Stomach smooth muscle (tissue), 2 donors: ENCODE results near the gene TRAFD1.
"Not testable (repeated sequence)": the region's sequence is repeated elsewhere in the genome, so short reads cannot be mapped to it uniquely, and the experiment has no call there.

Experiments used
- H3K27ac ChIP-seq: one replicate; pipeline ENCODE4 v1.7.0; 2013; ENCODE audit warnings: mild to moderate bottlenecking, low read length, inconsistent platforms
- H3K27me3 ChIP-seq, 2 donors: one replicate each; pipeline ENCODE4 v1.7.0; 2013; ENCODE audit warnings: low read length in 2 of 2; ENCODE audit not compliant: insufficient read depth in 2 of 2, control insufficient read depth in 1 of 2
- H3K36me3 ChIP-seq, 2 donors: one replicate each; pipeline ENCODE4 v1.7.0; 2013; ENCODE audit warnings: low read length in 2 of 2; ENCODE audit not compliant: control insufficient read depth in 2 of 2, insufficient read depth in 2 of 2
- H3K4me1 ChIP-seq: one replicate; pipeline ENCODE4 v1.7.0; 2013; ENCODE audit warnings: low read length; ENCODE audit not compliant: control insufficient read depth, insufficient read depth
- H3K4me3 ChIP-seq, 2 donors: one replicate each; pipeline ENCODE4 v1.7.0; 2013; ENCODE audit warnings: low read length in 2 of 2
- H3K9ac ChIP-seq, 2 donors: one replicate each; pipeline ENCODE4 v1.7.0; 2013; ENCODE audit warnings: low read length in 2 of 2, mild to moderate bottlenecking in 1 of 2
- H3K9me3 ChIP-seq, 2 donors: one replicate each; pipeline ENCODE4 v1.7.0; 2013; ENCODE audit warnings: low read length in 2 of 2; ENCODE audit not compliant: control insufficient read depth in 2 of 2
- donor health status: healthy.
- donor health status: Pancreatic carcinoma.

The TRAFD1 gene, protein sequence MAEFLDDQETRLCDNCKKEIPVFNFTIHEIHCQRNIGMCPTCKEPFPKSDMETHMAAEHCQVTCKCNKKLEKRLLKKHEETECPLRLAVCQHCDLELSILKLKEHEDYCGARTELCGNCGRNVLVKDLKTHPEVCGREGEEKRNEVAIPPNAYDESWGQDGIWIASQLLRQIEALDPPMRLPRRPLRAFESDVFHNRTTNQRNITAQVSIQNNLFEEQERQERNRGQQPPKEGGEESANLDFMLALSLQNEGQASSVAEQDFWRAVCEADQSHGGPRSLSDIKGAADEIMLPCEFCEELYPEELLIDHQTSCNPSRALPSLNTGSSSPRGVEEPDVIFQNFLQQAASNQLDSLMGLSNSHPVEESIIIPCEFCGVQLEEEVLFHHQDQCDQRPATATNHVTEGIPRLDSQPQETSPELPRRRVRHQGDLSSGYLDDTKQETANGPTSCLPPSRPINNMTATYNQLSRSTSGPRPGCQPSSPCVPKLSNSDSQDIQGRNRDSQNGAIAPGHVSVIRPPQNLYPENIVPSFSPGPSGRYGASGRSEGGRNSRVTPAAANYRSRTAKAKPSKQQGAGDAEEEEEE

DNA sequence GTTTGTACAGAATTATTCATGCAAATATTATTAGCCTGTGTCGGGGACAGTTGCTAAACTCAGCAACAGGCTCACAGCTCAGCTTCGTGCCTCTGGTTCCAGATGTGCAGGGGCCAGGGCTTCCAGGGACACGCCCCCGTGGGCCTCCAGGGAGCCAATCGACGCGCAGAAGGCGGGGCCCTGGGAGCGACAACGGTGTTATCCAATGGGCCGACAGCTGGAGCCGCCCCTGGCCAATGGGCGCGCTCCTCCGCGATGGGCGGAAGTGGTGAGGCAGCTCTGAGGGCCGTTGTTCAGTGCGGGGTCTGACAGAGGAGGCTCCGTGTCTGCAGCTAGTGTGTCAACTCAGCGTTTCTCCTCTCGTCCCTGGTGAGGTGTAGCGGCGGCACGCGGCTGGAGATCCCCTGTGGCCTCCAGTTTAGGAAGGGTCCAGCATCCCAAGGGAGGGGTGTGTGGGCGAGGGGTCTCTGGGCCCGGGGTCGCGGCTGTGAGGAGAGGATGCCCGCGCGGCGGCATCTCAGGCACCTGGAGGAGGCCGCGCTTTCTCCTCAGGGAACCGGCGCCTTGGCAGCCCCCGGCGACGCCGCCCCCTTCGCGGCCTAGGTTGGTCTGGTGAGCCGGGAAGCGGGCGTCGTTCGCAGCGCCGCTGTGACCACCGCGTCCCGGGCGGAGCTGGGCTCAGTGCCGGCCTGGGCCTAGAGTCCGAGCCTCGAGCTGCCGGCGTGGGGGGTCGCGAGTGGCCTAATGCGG, at the start of gene TRAFD1:
TRAFD1 (plus strand) TSS at position 311 of the 750 bp plus-strand sequence. CDS start 4,963 bp downstream, outside the sequence.
- peak within 1 kb of the TSS; percentile 90 to 94 for H3K9ac ChIP-seq
- H3K36me3 ChIP-seq, result no peaks in the 10 kb centered on the region
- H3K4me3 ChIP-seq, result peak within 1 kb of the TSS; percentile 92 to 96
- peaks cover 43% of the 10 kb centered on the region for H3K4me1 ChIP-seq
- no peaks in the 10 kb centered on the region for H3K27me3 ChIP-seq
- peak within 1 kb of the TSS; percentile 90 for H3K27ac ChIP-seq
- H3K9me3 ChIP-seq, result no peaks in the 10 kb centered on the region

- Histone ChIP-seq H3K4me1 (no peaks in the 10 kb centered on the region), H3K36me3 (peaks cover 6 to 20% of the 10 kb centered on the region in 2 donors), H3K9me3 (no peaks in the 10 kb centered on the region)
Measured at GRCh38 chr12:112087055-112087850, 38.1 kb upstream of the TRAFD1 start.

GRCh38 chr12:112087851-112088250, 37.5 kb upstream of the TRAFD1 start:
- Histone ChIP-seq H3K36me3 (peaks cover 6 to 20% of the 10 kb centered on the region in 2 donors), H3K4me3 (no peak overlapping the region), H3K4me1 (no peaks in the 10 kb centered on the region), H3K9me3 (no peaks in the 10 kb centered on the region), H3K27ac (no peak overlapping the region), H3K9ac (no peak overlapping the region), H3K27me3 (no peaks in the 10 kb centered on the region)

More at GRCh38 chr12:112087055-112087850, 38.1 kb upstream of the TRAFD1 start:
- H3K9ac ChIP-seq, result no peak overlapping the region
- no peak overlapping the region for H3K4me3 ChIP-seq
- H3K27me3 ChIP-seq, result no peaks in the 10 kb centered on the region
- H3K27ac ChIP-seq, result no peak overlapping the region

DNA sequence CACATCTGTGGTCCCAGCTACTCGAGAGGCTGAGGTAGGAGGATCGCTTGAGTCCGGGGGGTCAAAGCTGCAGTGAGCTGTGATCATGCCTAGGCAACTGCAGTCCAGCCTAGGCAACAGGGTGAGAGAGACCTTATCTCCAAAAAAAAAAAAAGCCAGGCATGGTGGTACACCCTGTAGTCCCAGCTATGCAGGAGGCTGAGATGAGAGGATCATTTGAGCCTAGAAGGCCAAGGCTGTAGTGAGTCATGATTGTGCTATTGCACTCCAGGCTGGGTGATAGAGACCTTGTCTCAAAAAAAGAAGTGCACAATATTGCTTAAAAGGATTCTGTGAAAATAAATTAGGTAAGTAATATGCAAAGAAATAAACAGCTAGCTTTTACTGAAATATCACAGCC, 33.8 kb upstream of the TRAFD1 start:
- Histone ChIP-seq H3K4me1 (no peaks in the 10 kb centered on the region), H3K4me3 (no peak overlapping the region), H3K27me3 (no peaks in the 10 kb centered on the region), H3K27ac (no peak overlapping the region), H3K9me3 (no peaks in the 10 kb centered on the region), H3K36me3 (peaks cover 6 to 18% of the 10 kb centered on the region in 2 donors), H3K9ac (no peak overlapping the region)

DNA sequence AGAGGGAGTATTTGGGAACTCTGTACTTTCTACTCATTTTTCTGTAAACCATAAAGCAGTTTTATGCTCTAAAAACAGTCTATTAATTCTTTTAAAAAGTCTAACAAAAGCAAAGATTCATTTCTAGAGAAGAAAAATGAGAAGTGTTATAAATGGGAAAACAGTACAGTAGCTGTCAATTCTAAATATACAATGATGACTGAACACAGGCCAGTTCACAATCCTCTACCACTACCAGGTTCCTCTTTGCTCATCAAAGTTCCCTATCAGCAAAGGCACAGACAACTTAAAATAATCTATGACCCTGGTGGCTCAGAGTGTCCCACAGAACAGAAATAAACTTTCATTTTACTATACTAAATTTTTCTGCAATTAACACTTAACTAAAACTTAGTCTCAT, 29.3 kb upstream of the TRAFD1 start:
- H3K9ac ChIP-seq, result no peak overlapping the region
- no peaks in the 10 kb centered on the region for H3K27me3 ChIP-seq
- no peak overlapping the region for H3K4me3 ChIP-seq
- no peak overlapping the region for H3K27ac ChIP-seq
- no peaks in the 10 kb centered on the region for H3K4me1 ChIP-seq
- H3K9me3 ChIP-seq, result no peaks in the 10 kb centered on the region
- peaks cover 5 to 13% of the 10 kb centered on the region in 2 donors for H3K36me3 ChIP-seq

DNA sequence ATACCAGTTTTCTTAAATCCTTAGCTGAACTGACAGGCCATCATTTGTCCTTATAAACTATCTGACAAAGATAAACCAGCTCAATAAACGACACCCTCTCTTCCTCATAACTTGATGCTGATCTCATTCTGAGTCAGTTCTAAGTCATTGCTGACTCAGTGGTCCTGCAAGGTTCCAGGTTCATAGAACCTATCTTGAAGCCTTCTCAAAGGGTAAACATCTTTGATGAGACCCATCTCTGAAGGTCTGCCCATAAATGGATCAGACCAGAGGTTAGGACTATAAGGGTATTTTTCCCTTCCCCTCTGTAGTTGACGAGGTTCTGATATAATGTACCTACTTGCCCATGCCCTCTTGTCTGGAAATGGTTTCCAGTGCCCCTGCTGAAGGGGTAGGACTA, 28.7 kb upstream of the TRAFD1 start:
- Histone ChIP-seq H3K9me3 (no peaks in the 10 kb centered on the region), H3K27ac (no peak overlapping the region), H3K4me3 (no peak overlapping the region), H3K36me3 (peaks cover 7 to 8% of the 10 kb centered on the region in 2 donors), H3K27me3 (no peaks in the 10 kb centered on the region), H3K4me1 (no peaks in the 10 kb centered on the region), H3K9ac (no peak overlapping the region)

DNA sequence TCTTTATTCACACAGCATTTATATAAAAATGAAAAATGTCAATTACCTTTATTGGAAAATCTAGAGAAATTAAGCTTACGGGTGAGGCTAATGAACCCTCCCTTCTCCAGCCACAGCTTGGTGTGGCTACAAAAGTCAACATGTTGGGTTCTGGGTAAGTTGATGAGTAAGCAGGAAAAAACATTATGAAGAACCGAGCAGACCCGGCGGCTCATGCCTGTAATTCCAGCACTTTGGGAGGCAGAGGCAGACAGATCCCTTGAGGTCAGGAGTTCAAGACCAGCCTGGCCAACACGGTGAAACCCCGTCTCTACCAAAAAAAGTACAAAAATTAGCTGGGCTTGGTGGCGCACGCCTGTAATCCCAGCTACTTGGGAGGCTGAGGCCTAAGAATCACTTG, 27.7 kb upstream of the TRAFD1 start:
- H3K27ac ChIP-seq, result no peak overlapping the region
- H3K36me3 ChIP-seq, result peaks cover 7% of the 10 kb centered on the region in 2 donors
- H3K27me3 ChIP-seq, result no peaks in the 10 kb centered on the region
- no peak overlapping the region for H3K4me3 ChIP-seq
- H3K9me3 ChIP-seq, result no peaks in the 10 kb centered on the region
- no peak overlapping the region for H3K9ac ChIP-seq
- no peaks in the 10 kb centered on the region for H3K4me1 ChIP-seq

GRCh38 chr12:112100500-112100899, 24.9 kb upstream of the TRAFD1 start:
- H3K4me1 ChIP-seq, H3K4me3 ChIP-seq, H3K36me3 ChIP-seq, H3K9me3 ChIP-seq, H3K27me3 ChIP-seq, H3K27ac ChIP-seq, H3K9ac ChIP-seq: not testable (repeated sequence)

DNA sequence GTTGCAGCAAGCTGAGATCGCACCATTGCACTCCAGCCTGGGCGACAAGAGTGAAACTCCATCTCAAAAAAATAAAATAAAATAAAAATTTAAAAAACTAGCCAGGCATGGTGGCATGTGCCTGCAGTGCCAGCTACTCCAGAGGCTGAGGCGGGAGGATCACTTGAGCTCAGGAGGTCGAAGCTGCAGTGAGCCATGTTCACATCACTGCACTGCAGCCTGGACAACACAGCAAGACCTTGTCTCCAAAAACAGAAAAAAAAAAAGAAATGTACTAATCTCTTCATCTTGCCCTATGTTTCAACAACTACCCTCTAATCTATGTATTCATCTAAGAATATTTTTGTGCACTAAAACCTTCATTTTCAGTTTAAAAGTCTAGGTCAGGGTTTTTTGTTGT, 23.2 kb upstream of the TRAFD1 start:
- no peak overlapping the region for H3K27ac ChIP-seq
- no peak overlapping the region for H3K4me3 ChIP-seq
- H3K27me3 ChIP-seq, result no peaks in the 10 kb centered on the region
- no peaks in the 10 kb centered on the region for H3K9me3 ChIP-seq
- no peak overlapping the region for H3K9ac ChIP-seq
- peaks cover 11% of the 10 kb centered on the region for H3K4me1 ChIP-seq
- H3K36me3 ChIP-seq, result peaks cover 5 to 7% of the 10 kb centered on the region in 2 donors

- H3K27me3 ChIP-seq, H3K27ac ChIP-seq, H3K9me3 ChIP-seq, H3K9ac ChIP-seq, H3K36me3 ChIP-seq, H3K4me3 ChIP-seq: not testable (repeated sequence)
- peaks cover 16% of the 10 kb centered on the region for H3K4me1 ChIP-seq
Measured at GRCh38 chr12:112102746-112103145, 22.6 kb upstream of the TRAFD1 start.
